GM11168 (cell line): ENCODE data around the gene EPHA2.

Experiments used
- in situ Hi-C: fragments of 300-500 bp; cut with MboI; formaldehyde crosslinking; loops from one replicate; pipeline ENCODE4 v1.12.0; 2022; ENCODE audit warnings: low sequenced_read_pairs; ENCODE audit not compliant: unreplicated experiment

The EPHA2 gene

GRCh38 chr1:16155537-16156410 is at the start of gene EPHA2:
EPHA2 (minus strand) TSS chr1:16156069; CDS start chr1:16155932, 137 bp downstream.
- in situ Hi-C loops, result no loop called here

GRCh38 chr1:16205334-16205671 is 49.4 kb upstream of the EPHA2 start:
- in situ Hi-C loops, result no loop called here

- in situ Hi-C loops, result no loop called here
Measured at GRCh38 chr1:16204634-16205333, 48.9 kb upstream of the EPHA2 start.

- in situ Hi-C loops, result no loop called here
Measured at GRCh38 chr1:16204216-16204615, 48.3 kb upstream of the EPHA2 start.

- in situ Hi-C loops, result no loop called here
Measured at GRCh38 chr1:16203550-16203949, 47.7 kb upstream of the EPHA2 start.

- in situ Hi-C loops, result no loop called here
Measured at GRCh38 chr1:16202281-16203210, 46.7 kb upstream of the EPHA2 start.

- in situ Hi-C loops, result loop anchor here (5.0 kb wide), 1 partner anchor 117 kb away; no protein-coding TSS in a partner anchor
Measured at GRCh38 chr1:16199700-16200099, 43.8 kb upstream of the EPHA2 start.

GRCh38 chr1:16199157-16199501 is 43.3 kb upstream of the EPHA2 start:
- in situ Hi-C loops, result loop anchor here (5.0 kb wide), 1 partner anchor 117 kb away; no protein-coding TSS in a partner anchor

- in situ Hi-C loops, result loop anchor here (5.0 kb wide), 1 partner anchor 116 kb away; no protein-coding TSS in a partner anchor
Measured at GRCh38 chr1:16198444-16199156, 42.7 kb upstream of the EPHA2 start.

GRCh38 chr1:16196874-16197273 is 41.0 kb upstream of the EPHA2 start:
- in situ Hi-C loops, result loop anchor here (5.0 kb wide), 1 partner anchor 115 kb away; no protein-coding TSS in a partner anchor

GRCh38 chr1:16196139-16196538 is 40.3 kb upstream of the EPHA2 start:
- in situ Hi-C loops, result loop anchor here (5.0 kb wide), 1 partner anchor 114 kb away; no protein-coding TSS in a partner anchor

- in situ Hi-C loops, result loop anchor here (5.0 kb wide), 1 partner anchor 113 kb away; no protein-coding TSS in a partner anchor
Measured at GRCh38 chr1:16195518-16195905, 39.6 kb upstream of the EPHA2 start.

- in situ Hi-C loops, result no loop called here
Measured at GRCh38 chr1:16191916-16192546, 36.2 kb upstream of the EPHA2 start.

- in situ Hi-C loops, result no loop called here
Measured at GRCh38 chr1:16191309-16191708, 35.4 kb upstream of the EPHA2 start.

GRCh38 chr1:16189921-16190621 is 34.2 kb upstream of the EPHA2 start:
- in situ Hi-C loops, result no loop called here

- in situ Hi-C loops, result no loop called here
Measured at GRCh38 chr1:16189003-16189402, 33.1 kb upstream of the EPHA2 start.

- in situ Hi-C loops, result no loop called here
Measured at GRCh38 chr1:16187748-16188401, 32.0 kb upstream of the EPHA2 start.

- in situ Hi-C loops, result no loop called here
Measured at GRCh38 chr1:16186655-16187235, 30.9 kb upstream of the EPHA2 start.
